GM23248 (cell line): ENCODE results near the gene ERN1.

Source experiments
- EZH2 ChIP-seq: fragments of 200-600 bp; sonication (generic); IDR thresholded peaks from 2 replicates; pipeline ENCODE4 v1.6.1; 2018; ENCODE audit warnings: antibody characterized with exemption, mild to moderate bottlenecking; ENCODE audit not compliant: insufficient read depth, poor library complexity, severe bottlenecking
- EZH2phosphoT487 ChIP-seq: fragments of 200-600 bp; sonication (generic); IDR thresholded peaks from 2 replicates; pipeline ENCODE4 v1.6.1; 2018; ENCODE audit warnings: antibody characterized with exemption, moderate library complexity, mild to moderate bottlenecking, low read depth; ENCODE audit not compliant: insufficient read depth

GRCh38 chr17:64126918-64127317 lies 3.0 kb downstream of the ERN1 start:
- TF ChIP-seq EZH2phosphoT487 (no peak), EZH2 (no peak)
